HFF-Myc (cell line): ENCODE measurements around the gene TUBA1A.
"Not testable (repeated sequence)": the region's sequence is repeated elsewhere in the genome, so short reads cannot be mapped to it uniquely, and the experiment has no call there.

Experiments
- DNase-seq: peaks from one replicate; pipeline ENCODE4 v3.0.0-alpha.2; 2011; ENCODE audit warnings: low read depth; ENCODE audit errors: extremely low read depth
- H3K4me3 ChIP-seq: replicated peaks from 2 replicates; pipeline ENCODE4 v1.5.1; 2011; ENCODE audit warnings: low read depth, mild to moderate bottlenecking, control low read depth, low read length
- TF ChIP-seq, protein P1 (sequence below): IDR thresholded peaks from 2 replicates; pipeline ENCODE4 v1.5.1; 2012; ENCODE audit warnings: mild to moderate bottlenecking, low read depth, low read length, control low read depth; ENCODE audit errors: missing control alignments

Gene TUBA1A

DNA sequence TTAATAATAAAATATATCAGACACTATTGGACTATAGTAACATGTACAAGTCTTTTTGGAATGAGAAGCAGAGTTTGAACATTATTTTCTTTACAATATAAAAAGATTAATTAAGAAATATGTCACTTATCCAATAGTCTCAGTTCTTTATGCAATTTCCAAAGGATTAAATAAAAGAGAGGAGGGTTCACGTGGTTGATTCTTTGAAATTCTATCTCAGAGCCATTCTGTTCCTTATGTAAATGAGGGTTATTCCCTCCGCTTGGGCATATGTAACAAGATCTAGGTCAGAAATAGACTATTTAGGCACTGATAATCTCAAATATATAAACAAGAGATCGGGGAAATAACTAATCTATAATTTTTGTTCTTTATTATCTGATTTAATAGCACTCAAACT, 2.1 kb upstream of the TUBA1A start:
- TF ChIP-seq, protein P1, sequence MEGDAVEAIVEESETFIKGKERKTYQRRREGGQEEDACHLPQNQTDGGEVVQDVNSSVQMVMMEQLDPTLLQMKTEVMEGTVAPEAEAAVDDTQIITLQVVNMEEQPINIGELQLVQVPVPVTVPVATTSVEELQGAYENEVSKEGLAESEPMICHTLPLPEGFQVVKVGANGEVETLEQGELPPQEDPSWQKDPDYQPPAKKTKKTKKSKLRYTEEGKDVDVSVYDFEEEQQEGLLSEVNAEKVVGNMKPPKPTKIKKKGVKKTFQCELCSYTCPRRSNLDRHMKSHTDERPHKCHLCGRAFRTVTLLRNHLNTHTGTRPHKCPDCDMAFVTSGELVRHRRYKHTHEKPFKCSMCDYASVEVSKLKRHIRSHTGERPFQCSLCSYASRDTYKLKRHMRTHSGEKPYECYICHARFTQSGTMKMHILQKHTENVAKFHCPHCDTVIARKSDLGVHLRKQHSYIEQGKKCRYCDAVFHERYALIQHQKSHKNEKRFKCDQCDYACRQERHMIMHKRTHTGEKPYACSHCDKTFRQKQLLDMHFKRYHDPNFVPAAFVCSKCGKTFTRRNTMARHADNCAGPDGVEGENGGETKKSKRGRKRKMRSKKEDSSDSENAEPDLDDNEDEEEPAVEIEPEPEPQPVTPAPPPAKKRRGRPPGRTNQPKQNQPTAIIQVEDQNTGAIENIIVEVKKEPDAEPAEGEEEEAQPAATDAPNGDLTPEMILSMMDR: no peak
- H3K4me3 ChIP-seq: no peak overlapping the region
- no peak for DNase-seq

DNA sequence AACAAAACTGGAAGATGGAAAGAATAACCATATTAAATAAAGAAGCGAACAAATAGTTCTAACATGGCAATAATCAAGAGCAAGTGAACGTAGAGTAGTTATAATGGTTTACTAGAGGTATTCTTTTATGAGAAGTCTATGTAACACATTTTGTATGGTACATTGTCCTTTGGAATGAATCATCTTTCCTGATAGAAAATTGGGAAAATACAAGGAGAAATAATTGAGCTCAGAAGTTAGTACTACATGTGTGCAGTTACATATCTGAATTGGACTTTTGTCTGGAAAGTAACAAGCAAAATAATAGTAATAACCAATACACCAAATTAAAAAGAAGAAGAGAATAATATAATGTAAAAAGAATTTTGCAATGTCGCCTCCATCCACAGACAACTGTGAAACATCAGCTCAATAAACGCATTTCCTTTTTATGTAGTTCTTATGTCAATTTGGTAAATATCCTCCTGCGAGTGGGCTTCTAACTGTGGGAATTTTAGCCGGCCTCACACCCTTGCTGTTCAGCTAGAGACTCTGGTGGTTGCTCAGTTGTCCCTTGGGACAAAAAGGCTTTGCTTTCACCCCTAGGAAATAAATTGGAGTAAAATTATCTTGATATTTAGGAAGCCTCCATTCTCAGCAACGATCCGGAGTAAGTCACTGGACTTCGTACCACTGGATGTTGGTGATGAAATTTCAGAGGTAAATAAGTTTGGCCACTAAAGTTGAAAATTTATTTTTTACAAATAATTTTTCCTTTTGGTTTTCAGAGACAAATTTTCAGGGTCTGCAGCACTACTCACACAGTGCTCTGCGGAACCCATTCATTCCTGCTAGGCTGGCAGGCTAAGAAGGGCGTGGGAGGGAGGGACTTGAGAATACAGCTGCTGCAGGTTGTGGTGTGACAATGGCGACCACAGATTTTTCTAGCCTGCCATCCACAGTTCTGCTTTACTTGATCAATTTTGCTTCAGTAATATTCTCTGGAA, 1.1 kb upstream of the TUBA1A start:
- TF ChIP-seq, protein P1: no peak
- no peak for DNase-seq
- H3K4me3 ChIP-seq: peak overlapping the region; percentile 96

DNA sequence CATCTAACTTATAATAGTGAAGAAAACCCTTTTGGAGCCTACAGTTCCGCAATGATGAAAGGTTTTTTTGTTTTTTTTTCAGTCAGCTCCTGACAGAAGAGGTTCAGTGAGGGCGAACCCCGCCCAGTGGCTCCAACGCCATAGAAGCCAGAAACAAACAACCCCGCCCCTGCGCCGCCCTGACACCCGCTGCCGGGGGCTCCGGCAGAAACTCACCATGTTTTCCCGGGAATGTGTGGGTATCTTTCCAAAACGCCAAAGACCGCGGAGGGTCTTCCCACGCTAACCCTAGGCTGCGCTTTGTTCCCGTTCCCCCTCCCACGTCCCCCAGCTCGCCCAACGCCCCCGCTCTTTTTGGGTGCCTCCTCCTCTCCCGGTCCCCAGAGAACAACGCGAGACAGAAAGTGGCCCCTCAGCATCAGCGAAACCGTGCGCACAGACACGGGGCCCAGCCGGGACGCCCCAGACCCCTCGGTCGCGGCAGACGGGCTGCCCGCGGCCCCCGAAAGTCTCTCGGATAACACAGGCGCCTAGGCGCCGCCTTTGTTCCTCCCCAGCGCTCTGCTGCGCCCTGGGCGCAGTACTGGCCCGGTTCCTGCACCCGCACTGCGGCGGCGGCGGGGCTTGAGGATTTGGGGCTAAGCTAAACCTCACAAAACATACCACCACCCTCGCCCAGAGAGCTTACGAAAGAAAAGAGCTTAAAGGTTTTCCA, 522 bp downstream of the TUBA1A start:
- TF ChIP-seq, protein P1: no peak
- peak; percentile 19 for DNase-seq
- H3K4me3 ChIP-seq: peak overlapping the region; percentile 96

DNA sequence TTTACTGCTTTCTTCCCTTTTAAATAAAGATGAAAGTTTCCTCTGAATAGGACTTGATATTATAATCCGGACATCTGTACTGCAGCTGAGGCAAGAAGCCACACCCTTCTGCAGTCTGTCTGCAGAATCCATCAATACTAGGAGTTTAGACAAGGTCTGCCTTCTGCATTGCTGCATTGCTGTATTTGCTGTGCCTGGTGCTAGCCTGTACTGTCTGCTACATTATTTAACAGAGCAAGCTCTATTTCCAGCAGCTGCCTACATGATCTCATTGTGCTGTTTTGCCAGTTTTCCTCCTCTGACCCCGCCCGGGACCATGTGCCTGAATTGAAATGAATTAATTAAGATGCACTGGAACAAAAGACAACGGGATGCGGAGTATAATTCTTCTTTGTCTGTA, 1.7 kb downstream of the TUBA1A start:
- DNase-seq: peak; percentile 39
- peak overlapping the region; percentile 96 for H3K4me3 ChIP-seq
- TF ChIP-seq, protein P1: no peak

DNA sequence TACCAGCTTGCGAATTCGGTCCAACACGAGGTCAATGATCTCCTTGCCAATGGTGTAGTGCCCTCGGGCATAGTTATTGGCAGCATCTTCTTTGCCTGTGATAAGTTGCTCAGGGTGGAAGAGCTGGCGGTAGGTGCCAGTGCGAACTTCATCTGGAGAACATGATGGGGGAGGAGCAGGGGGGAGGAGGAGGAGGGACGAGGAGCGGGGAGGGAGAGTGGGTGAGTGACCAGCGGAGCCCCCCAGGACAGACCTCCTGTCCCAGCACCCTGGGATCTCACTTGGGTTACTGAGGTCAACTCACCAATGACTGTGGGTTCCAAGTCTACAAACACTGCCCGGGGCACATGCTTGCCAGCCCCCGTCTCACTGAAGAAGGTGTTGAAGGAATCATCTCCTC, 2.6 kb downstream of the TUBA1A start:
- DNase-seq: not testable (repeated sequence)
- H3K4me3 ChIP-seq: peak overlapping the region; percentile 96

DNA sequence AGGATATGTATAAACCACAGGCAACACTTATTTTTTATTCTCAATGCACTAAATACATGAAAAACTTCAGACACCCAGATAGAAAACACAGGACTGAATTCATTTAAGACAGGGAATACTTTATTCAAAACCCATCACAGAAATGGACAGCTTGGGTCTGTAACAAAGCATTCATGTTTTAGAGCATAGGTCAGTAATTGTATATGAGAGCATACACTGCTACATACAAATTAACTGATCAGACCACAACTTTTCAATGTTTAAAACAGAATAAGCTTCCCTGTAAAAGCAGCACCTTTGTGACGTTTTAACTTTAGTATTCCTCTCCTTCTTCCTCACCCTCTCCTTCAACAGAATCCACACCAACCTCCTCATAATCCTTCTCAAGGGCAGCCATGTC, 4.2 kb downstream of the TUBA1A start:
- DNase-seq: not testable (repeated sequence)

DNA sequence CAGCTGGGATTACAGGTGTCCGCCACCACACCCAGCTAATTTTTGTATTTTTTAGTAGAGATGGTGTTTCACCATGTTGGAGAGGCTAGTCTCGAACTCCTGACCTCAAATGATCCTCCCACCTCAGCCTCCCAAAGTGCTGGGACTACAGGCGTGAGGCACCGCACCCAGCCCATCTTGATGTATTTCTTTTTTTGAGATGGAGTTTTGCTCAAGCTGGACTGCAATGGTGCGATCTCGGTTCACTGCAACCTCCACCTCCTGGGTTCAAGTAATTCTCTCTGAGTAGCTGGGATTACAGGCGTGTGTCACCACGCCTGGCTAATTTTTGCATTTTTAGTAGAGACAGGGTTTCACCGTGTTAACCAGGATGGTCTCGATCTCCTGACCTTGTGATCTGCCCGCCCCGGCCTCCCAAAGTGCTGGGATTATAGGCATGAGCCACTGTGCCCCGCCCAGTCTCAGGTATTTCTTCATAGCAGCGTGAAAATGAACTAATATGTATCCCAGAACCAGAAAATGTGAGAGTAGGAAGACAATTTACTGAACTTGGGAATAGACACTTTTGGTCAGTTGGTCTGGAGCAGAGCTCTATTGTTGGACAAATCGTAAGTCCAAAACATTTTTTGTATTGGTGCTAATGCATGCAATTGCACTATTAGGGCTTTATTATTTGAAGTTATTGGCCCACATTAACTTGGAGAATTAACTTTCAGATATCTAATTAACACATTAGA, 5.5 kb downstream of the TUBA1A start:
- H3K4me3 ChIP-seq, DNase-seq: not testable (repeated sequence)

More for the DNA sequence above, 4.2 kb downstream of the TUBA1A start:
- H3K4me3 ChIP-seq: not testable (repeated sequence)

DNA sequence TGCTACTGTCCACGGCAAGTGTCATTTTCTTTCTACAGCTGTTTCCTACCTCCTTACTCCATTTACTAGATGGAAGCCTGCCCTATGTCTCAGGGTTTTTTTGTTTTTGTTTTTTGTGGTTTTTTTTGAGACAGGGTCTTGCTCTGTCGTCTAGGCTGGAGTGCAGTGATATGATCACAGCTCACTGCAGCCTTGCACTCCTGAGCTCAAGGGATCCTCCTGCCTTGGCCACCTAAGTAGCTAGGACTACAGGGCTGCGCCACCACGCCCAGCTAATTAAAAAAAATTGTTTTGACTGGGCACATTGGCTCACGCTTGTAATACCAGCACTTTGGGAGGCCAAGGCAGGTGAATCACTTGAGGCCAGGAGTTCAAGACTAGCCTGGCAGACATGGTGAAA, 14.7 kb downstream of the TUBA1A start:
- TF ChIP-seq, protein P1: no peak
- no peak overlapping the region for H3K4me3 ChIP-seq
- no peak for DNase-seq
